Breast epithelium (tissue), 3 donors: ENCODE data around the gene CLSTN2.

Source experiments
- CTCF ChIP-seq, 3 donors: fragments of 450-650 bp; IDR thresholded peaks; one replicate each; pipeline ENCODE4 v1.5.1; 2016 to 2017; ENCODE audit warnings: antibody characterized with exemption in 3 of 3, mild to moderate bottlenecking in 3 of 3, moderate library complexity in 3 of 3
- POLR2A ChIP-seq: fragments of 450-650 bp; IDR thresholded peaks from one replicate; pipeline ENCODE4 v1.6.1; 2016; ENCODE audit warnings: antibody characterized with exemption, mild to moderate bottlenecking, moderate library complexity
- POLR2AphosphoS5 ChIP-seq, 3 donors: sonication (generic); formaldehyde crosslinking; IDR thresholded peaks; one replicate each; pipeline ENCODE4 v1.6.1; 2017; ENCODE audit warnings: antibody characterized with exemption in 3 of 3

GRCh38 chr3:140147965-140148490, 213.0 kb downstream of the CLSTN2 start:
- TF ChIP-seq CTCF (IDR thresholded peaks at IDR 0.05) (no peak), POLR2A (no peak), POLR2AphosphoS5 (IDR thresholded peaks at IDR 0.05) (no peak)
